Measurements from ENCODE around the gene CARMIL1.

Gene CARMIL1

DNA sequence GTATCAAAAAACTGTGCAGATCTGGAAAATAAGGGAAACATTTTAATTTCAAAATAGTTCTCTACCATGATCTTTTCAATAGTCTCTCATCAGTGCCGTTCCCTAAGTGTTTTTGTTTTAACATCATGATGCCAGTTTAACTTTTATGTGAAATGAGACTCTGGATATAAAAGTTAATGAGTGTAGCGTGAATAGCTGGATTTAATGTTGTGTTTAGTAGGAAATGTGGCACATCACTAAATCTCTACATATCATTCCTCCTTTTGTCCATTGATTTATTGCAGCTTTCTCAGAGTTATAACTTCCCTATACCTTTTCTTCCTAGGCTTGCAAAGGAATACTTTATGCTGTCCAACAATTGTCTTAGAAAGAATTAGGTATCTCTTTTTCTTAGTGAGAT, 291.4 kb downstream of the CARMIL1 start:
- H3K4me1 ChIP-seq = no peaks in the 10 kb centered on the region
- H3K4me3 ChIP-seq (ENCODE audit: low read depth, low read length) = no peak overlapping the region
- H3K36me3 ChIP-seq = no peaks in the 10 kb centered on the region
- no peak for DNase-seq
- H3K9me3 ChIP-seq = no peaks in the 10 kb centered on the region
- H3K27me3 ChIP-seq = no peaks in the 10 kb centered on the region
- TF ChIP-seq, protein P1, sequence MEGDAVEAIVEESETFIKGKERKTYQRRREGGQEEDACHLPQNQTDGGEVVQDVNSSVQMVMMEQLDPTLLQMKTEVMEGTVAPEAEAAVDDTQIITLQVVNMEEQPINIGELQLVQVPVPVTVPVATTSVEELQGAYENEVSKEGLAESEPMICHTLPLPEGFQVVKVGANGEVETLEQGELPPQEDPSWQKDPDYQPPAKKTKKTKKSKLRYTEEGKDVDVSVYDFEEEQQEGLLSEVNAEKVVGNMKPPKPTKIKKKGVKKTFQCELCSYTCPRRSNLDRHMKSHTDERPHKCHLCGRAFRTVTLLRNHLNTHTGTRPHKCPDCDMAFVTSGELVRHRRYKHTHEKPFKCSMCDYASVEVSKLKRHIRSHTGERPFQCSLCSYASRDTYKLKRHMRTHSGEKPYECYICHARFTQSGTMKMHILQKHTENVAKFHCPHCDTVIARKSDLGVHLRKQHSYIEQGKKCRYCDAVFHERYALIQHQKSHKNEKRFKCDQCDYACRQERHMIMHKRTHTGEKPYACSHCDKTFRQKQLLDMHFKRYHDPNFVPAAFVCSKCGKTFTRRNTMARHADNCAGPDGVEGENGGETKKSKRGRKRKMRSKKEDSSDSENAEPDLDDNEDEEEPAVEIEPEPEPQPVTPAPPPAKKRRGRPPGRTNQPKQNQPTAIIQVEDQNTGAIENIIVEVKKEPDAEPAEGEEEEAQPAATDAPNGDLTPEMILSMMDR (IDR thresholded peaks at IDR 0.05; ENCODE audit: low read depth, low read length) = no peak

DNA sequence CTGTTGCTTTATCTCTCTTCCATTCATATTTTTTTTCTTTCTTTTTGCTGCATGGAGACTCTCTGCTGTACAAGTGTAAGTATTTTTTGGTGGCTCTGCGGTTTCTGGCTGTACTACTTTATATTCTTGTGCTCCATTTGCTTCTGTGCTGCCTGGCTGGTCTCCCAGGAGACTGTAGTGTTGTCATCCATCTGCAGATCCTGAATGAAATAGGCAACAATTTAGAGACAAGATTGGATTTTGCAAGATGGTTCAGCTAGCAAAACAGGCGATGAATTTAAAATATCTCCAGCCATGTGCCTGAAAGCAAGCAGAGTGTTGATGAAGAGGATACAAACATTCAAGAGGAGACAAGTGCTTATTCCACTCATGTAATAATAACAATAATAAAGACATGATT, 297.7 kb downstream of the CARMIL1 start:
- Histone ChIP-seq H3K4me1 (peaks cover 17% of the 10 kb centered on the region), H3K4me3 (ENCODE audit: low read depth, low read length) (no peak overlapping the region), H3K36me3 (no peaks in the 10 kb centered on the region), H3K9me3 (no peaks in the 10 kb centered on the region), H3K27me3 (no peaks in the 10 kb centered on the region)
- TF ChIP-seq, protein P1 (IDR thresholded peaks at IDR 0.05; ENCODE audit: low read depth, low read length) = no peak
- DNase-seq = no peak

- no peak for DNase-seq
These were observed 299.4 kb downstream of the CARMIL1 start for GRCh38 chr6:25578538-25578937.

GRCh38 chr6:25579391-25579883, 300.3 kb downstream of the CARMIL1 start:
- TF ChIP-seq, protein P1 (IDR thresholded peaks at IDR 0.05; ENCODE audit: low read depth, low read length) = no peak
- Histone ChIP-seq H3K4me1 (peaks cover 17% of the 10 kb centered on the region), H3K36me3 (no peaks in the 10 kb centered on the region), H3K27me3 (no peaks in the 10 kb centered on the region), H3K4me3 (ENCODE audit: low read depth, low read length) (no peak overlapping the region), H3K9me3 (no peaks in the 10 kb centered on the region)
- no peak for DNase-seq

More at GRCh38 chr6:25578538-25578937, 299.4 kb downstream of the CARMIL1 start:
- Histone ChIP-seq H3K27me3 (no peaks in the 10 kb centered on the region), H3K36me3 (no peaks in the 10 kb centered on the region), H3K4me3 (ENCODE audit: low read depth, low read length) (no peak overlapping the region), H3K4me1 (peaks cover 17% of the 10 kb centered on the region), H3K9me3 (no peaks in the 10 kb centered on the region)
- TF ChIP-seq, protein P1 (IDR thresholded peaks at IDR 0.05; ENCODE audit: low read depth, low read length) = no peak

- no peak for DNase-seq
- H3K4me3 ChIP-seq (ENCODE audit: low read depth, low read length) = no peak overlapping the region
- H3K27me3 ChIP-seq = no peaks in the 10 kb centered on the region
- H3K36me3 ChIP-seq = no peaks in the 10 kb centered on the region
- H3K9me3 ChIP-seq = no peaks in the 10 kb centered on the region
- TF ChIP-seq, protein P1 (IDR thresholded peaks at IDR 0.05; ENCODE audit: low read depth, low read length) = no peak
- H3K4me1 ChIP-seq = peaks cover 17% of the 10 kb centered on the region
These were observed 300.8 kb downstream of the CARMIL1 start for GRCh38 chr6:25579902-25580495.

GRCh38 chr6:25582101-25582500, 302.9 kb downstream of the CARMIL1 start:
- Histone ChIP-seq H3K4me3 (ENCODE audit: low read depth, low read length) (no peak overlapping the region), H3K4me1 (peaks cover 10% of the 10 kb centered on the region), H3K36me3 (no peaks in the 10 kb centered on the region), H3K27me3 (no peaks in the 10 kb centered on the region), H3K9me3 (no peaks in the 10 kb centered on the region)
- DNase-seq = no peak
- TF ChIP-seq, protein P1 (IDR thresholded peaks at IDR 0.05; ENCODE audit: low read depth, low read length) = no peak

All from BE2C (cell line).